HTR-8/SVneo (cell line): Measurements from ENCODE around the gene UBA52.

Experiments
- DNase-seq: peaks from one replicate; pipeline ENCODE4 v3.0.0; 2011; ENCODE audit warnings: low spot score, mixed read lengths; ENCODE audit not compliant: insufficient read length
- FAIRE-seq: peaks from 2 replicates; lab custom pipeline; 2011; peaks lifted over from hg19 to GRCh38; lab: Jason Lieb, UNC

The UBA52 gene

DNA sequence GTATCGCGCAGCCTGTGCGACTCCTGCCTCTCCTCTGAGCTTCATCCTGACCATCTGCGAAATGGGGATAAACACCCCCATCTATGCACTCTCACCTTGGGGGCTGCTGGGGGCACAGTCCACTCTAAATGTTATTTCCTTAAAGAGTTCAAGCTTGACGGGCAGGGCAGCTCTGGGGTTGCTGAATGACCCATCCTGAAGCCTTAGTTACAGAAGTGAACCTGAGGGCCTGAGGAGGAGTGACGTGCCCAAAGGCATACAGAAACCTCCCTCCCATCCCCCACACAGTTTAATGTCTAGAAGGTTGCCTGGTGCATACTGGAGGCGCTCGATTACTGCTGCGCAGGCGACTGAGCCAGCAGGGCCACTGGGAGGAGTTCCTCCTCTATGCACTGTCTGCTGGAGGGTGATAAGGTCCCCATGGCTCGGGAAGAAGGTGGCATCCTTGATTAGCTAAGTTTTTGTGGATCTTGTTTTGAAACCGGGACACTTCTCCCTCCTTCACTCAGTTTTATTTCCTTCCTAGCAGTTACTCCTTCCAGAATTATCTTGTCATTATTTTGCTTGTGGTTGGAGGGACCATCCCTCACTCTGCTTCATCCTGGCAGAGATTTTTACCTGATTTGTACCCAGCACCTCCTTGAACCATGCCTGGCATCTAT is 27.7 kb upstream of the UBA52 start:
- no peak for FAIRE-seq
- no peak for DNase-seq

DNA sequence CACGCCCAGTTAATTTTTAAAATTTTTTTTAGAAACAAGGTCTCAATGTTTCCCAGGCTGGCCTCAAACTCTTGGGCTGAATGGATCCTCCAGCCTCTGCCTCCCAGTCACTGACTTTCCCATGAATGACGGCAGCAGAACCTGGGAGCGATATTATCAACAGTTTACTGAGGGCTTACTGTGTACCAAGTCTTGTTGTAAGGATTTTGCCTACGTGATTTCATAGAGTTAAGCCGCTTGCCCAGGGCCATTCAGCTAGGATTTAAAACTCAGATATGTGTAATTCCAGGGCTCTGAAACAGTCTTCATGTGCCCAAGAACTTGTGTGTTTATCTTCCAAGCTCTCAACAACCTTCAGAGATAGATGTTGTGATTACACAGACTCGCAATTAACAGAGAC is 20.0 kb upstream of the UBA52 start:
- DNase-seq: no peak
- no peak for FAIRE-seq

DNA sequence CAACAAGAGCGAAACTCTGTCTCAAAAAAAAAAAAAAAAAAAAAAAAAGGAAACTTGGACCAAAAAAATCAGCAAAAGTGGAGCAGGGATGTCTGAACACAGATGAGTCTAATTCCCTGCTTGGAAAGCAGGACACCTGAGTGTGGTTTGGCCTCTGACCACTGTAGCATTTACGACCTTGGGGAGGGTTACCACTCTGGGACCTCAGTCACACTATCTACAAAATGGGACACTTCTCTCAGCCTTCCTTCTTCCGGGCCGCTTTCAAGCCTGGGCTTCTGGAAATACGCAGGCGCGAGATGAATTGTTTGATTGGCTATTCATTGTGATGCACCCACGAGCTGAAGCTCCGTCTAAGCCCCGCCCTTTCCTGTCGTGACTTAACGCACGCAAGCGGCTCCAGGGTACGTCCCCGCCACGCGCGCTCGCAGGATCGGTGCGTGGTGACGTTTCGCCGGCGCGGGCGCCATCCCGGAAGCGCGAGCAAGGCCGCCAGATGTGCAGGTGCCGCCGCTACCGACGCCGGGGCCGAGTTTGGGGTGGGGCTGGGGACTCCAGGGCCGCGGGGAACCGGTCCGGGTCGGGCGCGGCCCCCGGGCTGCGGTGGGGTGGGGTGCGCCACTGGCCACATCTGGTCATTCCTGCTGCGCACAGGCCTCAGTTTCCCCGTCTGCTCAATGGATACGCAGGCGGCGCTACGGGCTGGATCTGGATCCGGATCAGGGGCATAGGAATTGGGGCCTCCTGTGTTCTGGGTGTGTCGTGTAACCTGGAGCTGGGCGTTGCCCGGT is 14.1 kb upstream of the UBA52 start, which contains the start of gene KXD1:
TSS of gene KXD1 (plus strand) at position 460 of the 791 bp plus-strand sequence. CDS start 4,187 bp downstream, outside the sequence.
- FAIRE-seq (peak; percentile 97), DNase-seq (peak; percentile 99)

DNA sequence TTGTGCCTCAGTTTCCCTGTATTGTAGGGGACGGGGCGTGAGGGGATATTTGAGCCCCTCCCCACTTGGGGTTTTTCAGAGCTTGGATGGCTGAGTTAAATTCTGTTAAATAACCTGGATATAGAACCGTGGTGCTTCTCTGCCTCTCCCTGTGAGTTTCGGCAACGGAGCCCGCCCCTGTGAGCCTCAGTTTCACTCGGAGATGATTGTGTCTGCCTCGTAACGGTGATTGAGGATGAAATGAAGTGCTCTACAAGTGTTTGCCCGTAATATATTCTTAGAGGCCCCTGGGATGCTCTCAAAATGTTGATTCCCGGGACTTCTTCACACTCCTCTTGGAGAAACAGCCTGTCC is 13.5 kb upstream of the UBA52 start:
- DNase-seq (no peak), FAIRE-seq (no peak)

DNA sequence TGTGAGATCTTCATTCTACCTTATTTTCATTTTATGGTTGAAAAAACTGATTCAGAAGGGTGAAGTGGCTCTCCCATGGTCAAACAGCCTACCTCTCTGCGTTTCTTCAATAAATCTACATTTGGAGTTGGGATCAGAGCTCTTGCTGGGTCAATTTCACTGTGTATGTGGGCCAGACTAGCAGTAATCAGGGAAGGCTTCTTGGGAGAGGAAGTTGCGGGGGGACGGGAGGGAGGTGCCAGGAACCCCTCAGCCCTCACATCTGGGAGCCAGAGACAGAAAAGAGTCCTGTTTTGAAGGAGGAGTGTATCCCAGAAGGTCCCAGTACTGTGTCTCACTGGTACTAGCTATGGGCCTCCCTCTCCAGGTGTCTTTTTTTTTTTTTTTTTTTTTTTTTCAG is 13.1 kb upstream of the UBA52 start:
- FAIRE-seq: no peak

DNA sequence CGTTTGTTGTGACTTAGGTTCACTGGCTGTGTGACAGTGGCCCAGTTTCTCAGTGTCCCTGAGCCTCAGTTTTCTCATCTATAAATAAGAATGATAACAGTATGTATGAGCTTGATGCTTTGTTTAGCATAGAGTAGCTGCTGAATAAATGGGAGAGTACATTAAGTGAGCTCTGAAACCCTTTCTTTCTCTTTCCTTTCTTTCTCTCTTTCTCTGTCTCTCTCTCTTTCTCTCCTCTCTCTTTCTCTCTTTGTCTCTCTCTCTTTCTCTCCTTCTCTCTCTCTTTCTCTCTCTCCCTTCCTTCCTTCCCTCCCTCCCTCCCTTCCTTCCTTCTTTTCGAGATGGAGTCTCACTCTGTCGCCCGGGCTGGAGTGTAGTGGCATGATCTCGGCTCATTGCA is 12.0 kb upstream of the UBA52 start:
- DNase-seq (no peak), FAIRE-seq (no peak)

More for the DNA sequence above, 13.1 kb upstream of the UBA52 start:
- no peak for DNase-seq

DNA sequence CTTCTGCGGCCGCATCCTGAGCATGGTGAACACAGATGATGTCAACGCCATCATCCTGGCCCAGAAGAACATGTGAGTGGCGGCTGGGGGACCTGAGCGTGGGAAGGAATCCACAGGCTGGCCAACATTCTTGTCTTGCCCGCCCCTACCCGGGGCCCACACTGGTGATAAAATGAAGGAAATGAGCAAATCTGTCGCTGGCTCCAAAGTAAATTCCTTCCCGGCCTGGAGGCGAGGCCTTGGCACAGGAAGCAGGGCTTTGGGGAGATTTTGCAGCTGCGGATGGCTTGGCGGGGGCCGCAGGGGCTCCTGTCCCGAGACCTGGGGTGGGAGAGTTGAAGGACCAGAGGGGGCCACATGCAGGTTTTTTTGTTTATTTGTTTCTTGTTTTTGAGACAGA is 9.6 kb upstream of the UBA52 start:
- DNase-seq (no peak), FAIRE-seq (no peak)

DNA sequence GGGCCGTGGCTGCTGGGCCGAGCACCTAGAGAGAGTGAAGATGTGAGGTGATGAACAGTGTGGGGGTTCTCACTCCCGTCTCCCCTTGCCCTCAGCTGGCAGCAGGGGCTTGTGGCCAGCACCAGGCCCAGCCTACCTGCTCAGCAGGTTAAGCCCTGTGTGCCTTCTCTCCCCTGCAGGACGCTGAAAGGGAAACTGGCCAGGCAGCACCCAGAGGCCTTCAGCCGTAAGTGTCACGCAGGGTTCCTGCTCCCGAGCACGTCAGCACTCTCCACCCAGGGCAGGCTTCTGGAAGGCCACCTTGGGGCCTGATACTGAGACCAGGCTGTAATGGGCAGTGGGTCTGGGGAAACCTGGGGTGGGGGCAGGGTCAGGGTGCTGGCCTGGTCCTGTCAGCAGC is 4.7 kb upstream of the UBA52 start:
- no peak for FAIRE-seq

DNA sequence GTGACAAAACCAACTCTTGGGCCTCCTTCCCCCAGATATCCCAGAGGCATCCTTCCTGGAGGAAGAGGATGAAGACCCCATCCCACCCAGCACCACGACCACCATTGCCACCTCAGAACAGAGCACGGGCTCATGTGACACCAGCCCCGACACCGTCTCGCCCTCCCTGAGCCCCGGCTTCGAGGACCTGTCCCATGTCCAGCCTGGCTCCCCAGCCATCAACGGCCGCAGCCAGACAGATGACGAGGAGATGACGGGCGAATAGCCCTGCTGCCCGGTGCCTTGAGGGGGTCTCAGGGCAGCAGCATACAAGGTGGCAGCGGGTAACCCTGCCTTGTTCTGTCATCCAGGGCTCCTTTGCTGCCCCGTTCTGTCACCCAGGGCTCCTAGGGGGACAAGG is 3.3 kb upstream of the UBA52 start:
- no peak for DNase-seq
- no peak for FAIRE-seq

More for the DNA sequence above, 4.7 kb upstream of the UBA52 start:
- DNase-seq: no peak

DNA sequence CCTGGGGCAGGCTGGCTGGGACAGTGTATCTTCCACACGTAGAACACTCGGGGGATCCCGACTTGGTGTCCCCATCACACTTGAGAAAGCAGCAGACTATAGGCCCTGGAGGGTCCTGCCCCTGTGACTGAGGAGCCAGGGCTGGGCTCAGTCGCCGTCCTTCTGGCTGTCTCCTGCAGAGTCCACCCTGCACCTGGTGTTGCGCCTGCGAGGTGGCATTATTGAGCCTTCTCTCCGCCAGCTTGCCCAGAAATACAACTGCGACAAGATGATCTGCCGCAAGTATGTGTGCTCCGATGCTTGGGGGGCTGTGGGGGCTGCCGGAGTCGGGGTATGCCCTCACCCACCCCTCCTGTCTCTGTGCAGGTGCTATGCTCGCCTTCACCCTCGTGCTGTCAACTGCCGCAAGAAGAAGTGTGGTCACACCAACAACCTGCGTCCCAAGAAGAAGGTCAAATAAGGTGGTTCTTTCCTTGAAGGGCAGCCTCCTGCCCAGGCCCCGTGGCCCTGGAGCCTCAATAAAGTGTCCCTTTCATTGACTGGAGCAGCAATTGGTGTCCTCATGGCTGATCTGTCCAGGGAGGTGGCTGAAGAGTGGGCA is 3.1 kb downstream of the UBA52 start:
- no peak for FAIRE-seq

DNA sequence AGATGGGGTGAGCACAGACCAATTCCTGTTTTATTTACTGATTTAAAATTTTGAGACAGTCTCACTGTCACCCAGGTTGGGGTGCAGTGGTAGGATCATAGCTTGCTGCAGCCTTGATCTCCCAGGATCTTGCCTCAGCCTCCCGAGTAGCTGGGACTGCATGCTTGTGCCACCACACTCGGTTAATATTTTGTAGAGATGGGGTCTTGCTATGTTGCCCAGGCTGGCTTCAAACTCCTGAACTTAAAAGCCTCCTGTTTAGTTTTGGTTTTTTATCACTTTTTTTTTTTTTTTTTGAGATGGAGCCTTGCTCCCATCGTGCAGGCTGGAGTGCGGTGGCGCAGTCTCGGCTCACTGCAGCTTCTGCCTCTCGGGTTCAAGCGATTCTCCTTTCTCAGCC is 4.7 kb downstream of the UBA52 start:
- FAIRE-seq (peak; percentile 9), DNase-seq (no peak)

More for the DNA sequence above, 3.1 kb downstream of the UBA52 start:
- no peak for DNase-seq

DNA sequence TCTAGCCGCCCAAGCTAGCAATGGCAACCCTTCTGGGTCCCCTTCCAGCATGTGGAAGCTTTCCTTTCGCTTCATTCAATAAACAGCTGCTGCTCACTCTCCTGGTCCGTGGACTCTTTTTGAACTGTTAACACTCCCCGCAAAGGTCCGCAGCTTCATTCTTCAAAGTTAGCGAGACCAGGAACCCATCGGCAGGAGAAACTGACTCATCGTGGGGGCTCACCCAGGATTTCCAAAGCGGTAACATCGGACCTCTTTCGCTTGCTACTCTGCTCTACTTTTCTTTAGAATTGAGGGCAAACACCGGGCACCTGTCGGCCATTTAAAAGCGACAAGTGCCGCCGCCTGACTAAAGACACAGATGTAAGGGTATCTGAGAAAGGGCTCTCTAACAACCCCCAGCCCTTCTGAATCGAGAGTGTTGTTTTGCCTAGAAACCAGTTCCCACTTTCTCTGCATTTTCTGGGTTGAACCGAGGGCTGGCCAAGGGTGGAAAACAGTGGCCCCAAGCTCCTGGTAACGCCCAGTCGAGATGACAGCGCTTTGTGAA is 5.8 kb downstream of the UBA52 start:
- DNase-seq (no peak), FAIRE-seq (no peak)

DNA sequence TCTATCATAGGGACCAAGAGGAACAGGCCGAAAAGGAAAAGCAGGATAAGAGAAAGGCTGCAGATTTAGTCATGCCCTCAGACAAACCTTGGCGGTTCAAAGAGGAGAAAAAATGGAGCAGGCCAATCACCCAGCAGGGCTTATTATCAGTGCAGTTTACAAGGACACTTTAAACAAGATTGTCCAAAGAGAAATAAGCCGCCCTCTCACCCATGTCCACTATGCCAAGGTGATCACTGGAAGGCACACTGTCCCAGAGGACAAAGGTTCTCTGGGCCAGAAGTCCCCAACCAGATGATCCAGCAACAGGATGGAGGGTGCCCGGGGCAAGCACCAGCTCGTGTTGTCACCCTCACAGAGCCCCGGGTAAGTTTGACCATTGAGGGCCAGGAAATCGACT is 8.7 kb downstream of the UBA52 start:
- no peak for DNase-seq
- FAIRE-seq: no peak

DNA sequence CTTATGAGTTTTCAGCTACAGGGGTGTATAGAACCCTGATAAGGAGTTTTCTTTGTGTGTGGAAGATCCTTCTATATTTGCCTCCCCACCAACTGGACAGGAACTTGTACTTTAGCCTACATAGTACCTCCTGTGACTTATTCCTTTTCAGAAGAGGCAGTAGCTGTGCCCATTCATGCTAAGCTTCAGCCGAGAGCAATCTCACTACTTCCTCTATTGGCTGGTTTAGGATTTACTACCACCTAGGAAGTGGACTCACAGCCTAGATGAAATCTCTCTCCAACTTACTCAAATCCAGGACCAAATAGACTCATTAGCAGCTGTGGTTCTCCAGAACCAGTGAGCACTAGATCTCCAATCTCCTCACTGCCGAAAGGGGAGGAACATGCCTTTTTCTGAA is 14.6 kb downstream of the UBA52 start:
- no peak for DNase-seq
- no peak for FAIRE-seq

DNA sequence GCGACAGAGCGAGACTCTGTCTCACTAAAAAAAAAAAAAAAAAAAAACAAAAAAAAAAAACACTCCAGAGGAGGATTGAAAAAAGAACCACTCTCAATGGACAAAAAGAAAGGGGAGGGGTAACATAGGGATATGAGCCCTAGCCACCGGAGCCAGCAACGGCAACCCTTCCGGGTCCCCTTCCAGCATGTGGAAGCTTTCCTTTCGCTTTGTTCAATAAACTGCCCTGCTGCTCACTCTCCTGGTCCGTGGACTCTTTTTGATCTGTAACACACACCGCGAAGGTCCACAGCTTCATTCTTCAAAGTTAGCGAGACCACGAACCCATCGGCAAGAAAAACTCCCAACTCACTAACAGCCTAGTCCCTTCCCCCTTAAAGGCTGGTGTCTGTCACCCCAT is 15.9 kb downstream of the UBA52 start:
- FAIRE-seq (no peak), DNase-seq (no peak)

DNA sequence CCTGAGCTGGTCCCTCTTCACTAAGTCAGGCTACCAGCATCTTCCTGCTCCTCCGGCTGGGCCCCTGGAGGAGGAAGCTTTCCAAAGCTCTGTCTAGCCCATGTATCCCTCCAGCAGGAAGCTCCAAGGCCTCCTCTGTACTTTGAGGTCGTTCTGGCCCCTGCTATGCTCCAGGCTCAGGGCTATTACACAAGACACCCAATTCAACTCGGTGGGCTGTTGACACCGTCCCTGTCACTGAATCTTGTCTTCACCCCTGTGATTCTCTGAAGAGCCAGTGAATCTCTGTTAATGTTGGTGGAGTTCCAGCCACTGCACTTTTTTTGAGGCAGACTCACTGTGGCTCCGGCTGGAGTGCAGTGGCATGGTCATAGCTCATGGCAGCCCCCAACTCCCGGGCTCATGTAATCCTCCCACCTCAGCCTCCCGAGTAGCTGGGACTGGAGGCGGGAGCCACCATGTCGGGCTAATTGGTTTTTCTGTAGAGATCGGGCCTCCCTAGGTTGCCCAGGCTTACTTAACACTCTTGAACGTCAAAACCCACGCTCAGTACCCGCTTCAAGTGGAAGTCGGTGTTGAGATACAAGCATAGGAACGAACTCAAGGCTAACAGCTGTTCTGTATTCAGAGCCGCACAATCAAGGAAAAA is 16.4 kb downstream of the UBA52 start:
- no peak for DNase-seq
- no peak for FAIRE-seq

DNA sequence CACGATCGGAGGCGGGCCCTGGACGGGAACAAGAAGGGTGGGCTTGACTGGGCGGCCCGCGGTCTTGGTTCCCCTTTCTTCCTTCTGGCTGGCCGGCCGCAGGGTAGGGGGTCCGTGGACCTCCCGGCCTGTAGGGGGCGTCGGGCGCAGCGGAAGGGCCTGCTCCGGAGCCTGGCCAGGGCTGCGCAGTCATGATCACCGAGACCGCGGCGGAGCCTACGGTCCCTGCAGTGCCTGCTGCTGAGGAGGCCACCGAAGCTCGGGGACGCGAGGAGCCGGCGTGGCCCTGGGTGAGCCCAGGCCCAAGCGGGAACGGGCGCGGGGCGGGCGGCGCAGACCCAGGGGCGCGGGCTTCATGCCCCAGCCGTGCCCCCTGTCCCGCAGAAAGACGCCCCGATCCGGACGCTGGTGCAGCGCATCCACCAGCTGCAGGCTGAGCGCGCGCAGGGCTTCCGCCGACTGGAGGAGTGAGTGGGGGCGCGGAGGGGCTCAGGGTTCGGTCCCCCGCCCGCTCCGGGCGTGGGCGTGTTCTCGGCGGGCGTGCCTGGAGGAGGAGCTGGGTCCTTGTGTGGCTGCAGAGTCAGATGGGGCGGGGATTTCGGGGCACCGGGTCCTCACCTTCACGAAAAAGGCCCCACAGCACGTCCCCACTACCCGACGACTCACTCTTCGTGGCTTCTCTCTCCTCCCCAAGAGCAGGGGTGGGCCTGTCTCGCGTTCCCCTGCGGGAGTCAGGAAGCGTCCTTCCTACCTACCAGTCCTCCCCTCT is 17.1 kb downstream of the UBA52 start, which contains the start of gene REX1BD:
TSS of gene REX1BD (plus strand) at position 188 of the 769 bp plus-strand sequence. CDS start at position 192, 4 bp downstream.
- FAIRE-seq (peak; percentile 73), DNase-seq (peak; percentile 78)

DNA sequence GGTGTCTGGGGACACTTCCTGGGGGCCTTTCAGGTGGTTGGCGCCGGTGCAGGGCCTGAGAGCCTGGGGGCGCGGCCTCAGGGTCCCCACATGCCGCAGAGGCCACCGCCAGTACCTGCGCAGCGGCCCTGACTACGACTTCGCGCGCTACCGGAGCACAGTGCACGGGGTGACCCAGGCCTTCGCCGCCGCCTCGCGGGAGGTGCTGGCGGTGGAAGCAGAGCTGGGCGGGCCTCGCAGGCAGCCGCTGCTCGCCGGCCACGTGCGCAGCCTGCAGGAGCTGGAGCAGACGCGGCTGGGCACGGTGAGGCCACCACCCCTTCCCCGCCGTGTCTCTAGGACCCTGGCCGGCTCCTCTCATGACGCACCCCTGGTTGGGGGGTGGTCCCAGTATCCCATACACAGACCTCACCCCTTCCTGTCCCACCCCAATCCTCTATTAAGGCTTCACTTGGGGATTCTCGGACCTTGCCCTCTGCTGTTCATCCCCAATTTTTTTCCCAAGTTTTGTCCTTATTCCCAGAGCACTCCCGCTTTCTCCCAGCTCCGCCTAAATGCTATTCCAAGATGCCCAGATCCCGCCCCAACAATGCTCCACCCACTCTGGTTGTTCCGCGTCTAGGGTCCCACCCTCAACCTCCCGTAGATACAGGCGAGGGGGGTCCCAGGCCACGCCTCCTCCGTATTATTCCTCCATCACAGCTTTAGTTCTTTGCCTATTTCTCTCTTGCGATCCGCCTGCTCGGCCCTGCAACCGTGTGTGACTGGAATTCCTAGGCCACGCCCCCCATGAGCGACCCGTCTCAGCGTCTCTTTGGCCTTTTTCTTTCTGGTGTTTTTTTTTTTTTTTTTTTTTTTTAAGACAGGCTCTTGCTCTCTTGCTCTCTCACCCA is 18.0 kb downstream of the UBA52 start:
- FAIRE-seq (no peak), DNase-seq (no peak)
